GM12801 (cell line): ENCODE measurements around the gene IL15RA.

Experiments
- TF ChIP-seq, protein P1 (sequence below): IDR thresholded peaks from one replicate; pipeline ENCODE4 v1.5.1; 2011; ENCODE audit warnings: control low read depth; ENCODE audit not compliant: insufficient read length; ENCODE audit errors: extremely low read depth

The IL15RA gene

GRCh38 chr10:5988336-5988920, 11.1 kb upstream of the IL15RA start:
- TF ChIP-seq, protein P1, sequence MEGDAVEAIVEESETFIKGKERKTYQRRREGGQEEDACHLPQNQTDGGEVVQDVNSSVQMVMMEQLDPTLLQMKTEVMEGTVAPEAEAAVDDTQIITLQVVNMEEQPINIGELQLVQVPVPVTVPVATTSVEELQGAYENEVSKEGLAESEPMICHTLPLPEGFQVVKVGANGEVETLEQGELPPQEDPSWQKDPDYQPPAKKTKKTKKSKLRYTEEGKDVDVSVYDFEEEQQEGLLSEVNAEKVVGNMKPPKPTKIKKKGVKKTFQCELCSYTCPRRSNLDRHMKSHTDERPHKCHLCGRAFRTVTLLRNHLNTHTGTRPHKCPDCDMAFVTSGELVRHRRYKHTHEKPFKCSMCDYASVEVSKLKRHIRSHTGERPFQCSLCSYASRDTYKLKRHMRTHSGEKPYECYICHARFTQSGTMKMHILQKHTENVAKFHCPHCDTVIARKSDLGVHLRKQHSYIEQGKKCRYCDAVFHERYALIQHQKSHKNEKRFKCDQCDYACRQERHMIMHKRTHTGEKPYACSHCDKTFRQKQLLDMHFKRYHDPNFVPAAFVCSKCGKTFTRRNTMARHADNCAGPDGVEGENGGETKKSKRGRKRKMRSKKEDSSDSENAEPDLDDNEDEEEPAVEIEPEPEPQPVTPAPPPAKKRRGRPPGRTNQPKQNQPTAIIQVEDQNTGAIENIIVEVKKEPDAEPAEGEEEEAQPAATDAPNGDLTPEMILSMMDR, result no peak

DNA sequence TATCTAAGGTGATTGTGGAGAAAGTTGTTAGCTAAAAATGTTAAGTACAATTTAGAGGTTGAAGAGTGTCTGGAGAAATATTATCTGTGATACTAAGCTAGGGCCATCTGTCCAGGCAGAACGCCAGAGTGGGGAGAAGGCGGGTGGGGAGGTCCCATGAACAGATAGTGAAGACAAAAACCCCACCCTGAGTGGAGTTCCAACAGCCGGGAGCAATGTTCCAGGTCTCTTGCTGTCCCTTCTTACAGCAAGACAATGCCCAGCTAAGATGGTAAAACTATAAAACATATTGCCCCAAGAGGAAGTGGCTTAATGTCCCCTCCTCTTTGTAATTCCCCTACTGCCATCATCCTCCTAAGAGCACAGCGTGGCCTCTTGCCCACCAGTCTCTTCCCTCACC, 10.4 kb upstream of the IL15RA start:
- TF ChIP-seq, protein P1, result no peak

DNA sequence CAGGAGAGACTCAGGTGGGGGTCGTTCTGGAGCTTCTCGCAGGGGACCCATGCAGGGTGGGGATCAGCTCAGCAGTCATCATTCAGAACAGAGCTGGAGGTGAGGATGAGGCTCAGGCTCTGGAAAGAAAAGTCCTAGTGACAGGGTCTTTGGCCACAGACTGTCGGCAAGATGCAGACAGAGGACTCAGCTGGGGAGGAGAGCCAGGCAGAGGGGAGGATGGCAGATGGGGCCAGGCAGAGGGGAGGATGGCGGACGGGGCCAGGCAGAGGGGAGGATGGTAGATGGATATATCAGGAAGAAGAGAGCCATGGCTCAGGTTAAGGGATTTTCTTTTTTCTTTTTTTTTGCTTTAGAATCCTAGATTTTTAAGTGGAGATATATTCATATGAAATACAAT, 7.7 kb upstream of the IL15RA start:
- TF ChIP-seq, protein P1, result no peak

DNA sequence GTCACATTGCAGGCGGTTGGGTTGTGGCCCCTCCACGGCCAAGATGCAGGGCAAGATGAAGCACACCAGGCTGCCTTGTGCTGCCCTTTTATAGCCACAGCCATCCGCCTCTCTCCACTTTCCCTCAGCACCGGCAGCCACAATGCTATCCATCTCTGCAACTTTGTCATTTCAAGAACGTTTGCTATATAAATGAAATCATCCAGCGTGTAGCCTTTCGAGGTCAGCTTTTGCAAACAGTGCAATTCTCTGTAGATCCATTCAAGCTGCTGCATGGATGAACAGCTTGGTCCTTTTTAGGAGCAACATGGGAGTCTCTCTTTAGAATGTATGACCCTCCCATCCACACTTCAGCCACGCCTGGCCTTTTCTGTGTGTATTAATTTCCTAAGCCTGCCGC, 6.4 kb upstream of the IL15RA start:
- TF ChIP-seq, protein P1, result no peak

DNA sequence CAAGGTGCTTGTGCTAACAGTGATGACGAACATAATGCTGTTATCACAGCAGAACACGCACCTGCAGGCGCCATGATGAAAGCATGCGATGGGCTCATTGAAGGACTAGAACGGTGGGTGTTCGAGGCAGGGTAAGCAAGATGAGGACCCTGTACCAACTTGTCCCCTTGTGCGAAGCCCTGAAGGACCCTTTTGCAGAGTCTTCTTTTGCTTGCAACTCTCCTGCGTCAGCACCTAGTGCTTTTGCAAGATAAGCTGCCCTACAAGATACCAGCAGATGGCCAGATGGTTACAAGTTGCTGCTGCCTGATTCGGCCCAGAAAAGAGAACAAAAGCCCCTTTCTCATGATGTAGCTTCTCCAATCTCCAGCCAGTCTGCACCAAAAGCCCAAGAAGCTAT, 4.2 kb upstream of the IL15RA start:
- TF ChIP-seq, protein P1, result no peak

- TF ChIP-seq, protein P1, result no peak
Measured at GRCh38 chr10:5978230-5978489, 817 bp upstream of the IL15RA start.

DNA sequence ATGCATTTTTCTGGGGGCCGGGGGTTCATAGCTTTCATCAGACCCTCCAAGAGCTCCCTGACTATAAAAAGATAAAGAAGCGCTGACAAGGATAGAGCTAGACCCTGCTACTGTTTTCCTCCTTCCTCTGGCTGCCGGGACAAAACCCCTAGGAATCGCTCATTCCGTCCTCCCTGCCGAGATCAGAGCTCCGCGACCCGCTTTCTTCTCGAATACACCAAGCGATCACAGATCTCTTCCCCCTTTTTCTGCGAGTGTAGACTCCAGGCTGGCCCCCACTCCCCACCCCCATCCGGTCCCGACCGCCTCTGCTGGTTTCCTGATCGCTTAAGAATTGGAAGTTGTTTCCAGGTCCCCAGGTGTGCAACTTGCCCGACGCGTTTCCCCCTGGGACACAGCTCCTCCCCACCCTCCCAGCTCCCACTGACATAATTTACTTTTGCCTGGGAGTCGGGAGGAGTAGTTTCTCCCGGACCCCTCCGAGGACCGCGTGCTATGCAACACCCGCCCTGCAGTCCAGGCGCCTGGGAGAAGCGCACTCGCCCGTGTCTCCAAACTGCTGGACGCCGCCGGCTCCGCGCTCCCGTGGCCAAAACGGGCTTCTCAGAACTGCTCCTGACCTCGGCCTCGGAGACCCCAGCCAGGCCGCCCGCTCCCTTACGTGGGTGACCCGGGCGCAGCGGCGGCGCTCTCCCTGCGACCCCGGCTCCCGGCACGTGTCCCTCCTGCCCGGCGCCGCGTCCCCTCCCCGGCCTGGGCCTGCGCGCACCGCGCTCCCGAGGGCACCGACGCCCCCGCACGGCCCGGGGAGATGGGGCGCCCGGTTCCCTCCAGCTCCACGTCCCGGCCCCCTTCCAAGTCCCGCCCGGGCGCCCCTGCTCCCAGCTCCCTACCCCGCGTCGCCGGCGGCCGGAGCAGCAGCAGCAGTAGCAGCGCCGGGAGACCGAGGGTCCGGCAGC, 552 bp downstream of the IL15RA start:
- TF ChIP-seq, protein P1, result no peak
